A549 (cell line): ENCODE results near the gene WASF2. TPM values are rescaled to one million over a fixed set of nuclear protein-coding genes. Genes with fewer than 3 reads are reported as not detected.

Source experiments
- ATAC-seq, 2 experiments: fragments of 200-7000 bp in 1 of 2; fragments of >200 bp in 1 of 2; cut with Nextera tagmentation in 1 of 2; cut with Tn5 transposase in 1 of 2; 3 replicates each; pipeline versions ENCODE4 v1.8.0 to v1.9.1; 2018 to 2020; ENCODE audit warnings: mild to moderate bottlenecking in 1 of 2, moderate library complexity in 1 of 2
- CTCF ChIA-PET: fragments of 300-600 bp; sonication (Branson Sonifier 250); formaldehyde crosslinking; extraction: SDS; loops from one replicate; lab custom pipeline; 2021; ENCODE audit warnings: antibody characterized with exemption, inconsistent platforms; lab: Yijun Ruan, JAX
- POLR2A ChIA-PET: fragments of 350-600 bp; formaldehyde crosslinking; extraction: SDS; loops from one replicate; lab custom pipeline; 2021; ENCODE audit warnings: antibody characterized with exemption, inconsistent platforms; lab: Yijun Ruan, JAX
- DNase-seq, 2 experiments: peaks; one replicate each; pipeline versions ENCODE4 v3.0.0 to v3.0.0-alpha.2; 2011 to 2016; ENCODE audit warnings: low read depth in 1 of 2, low spot score in 1 of 2
- FAIRE-seq: peaks from 2 replicates; lab custom pipeline; 2011; peaks lifted over from hg19 to GRCh38; lab: Jason Lieb, UNC
- H3K27ac ChIP-seq, 2 experiments: fragments of >200 bp; sonication (Bioruptor Twin); formaldehyde crosslinking; 3 replicates each; pipeline ENCODE4 v1.5.1; 2016 to 2017
- H3K4me1 ChIP-seq: fragments of >200 bp; sonication (Bioruptor Twin); formaldehyde crosslinking; 3 replicates; pipeline ENCODE4 v1.6.1; 2016
- H3K4me2 ChIP-seq: fragments of >200 bp; sonication (Bioruptor Twin); formaldehyde crosslinking; 3 replicates; pipeline ENCODE4 v1.6.1; 2016
- H3K4me3 ChIP-seq: fragments of >200 bp; sonication (Bioruptor Twin); formaldehyde crosslinking; 3 replicates; pipeline ENCODE4 v1.5.1; 2016
- H3K9me3 ChIP-seq: fragments of >200 bp; sonication (Bioruptor Twin); formaldehyde crosslinking; 3 replicates; pipeline ENCODE4 v1.6.1; 2016
- ATOH8 ChIP-seq: fragments of 250-450 bp; sonication (Bioruptor Pico); IDR thresholded peaks from 2 replicates; pipeline ENCODE4 v1.5.0; 2020; ENCODE audit warnings: low read depth, mild to moderate bottlenecking, moderate library complexity
- BCL3 ChIP-seq: fragments of >200 bp; sonication (Bioruptor Twin); formaldehyde crosslinking; IDR thresholded peaks from 3 replicates; pipeline ENCODE4 v1.6.1; 2016
- CEBPB ChIP-seq, 2 experiments: fragments of >200 bp in 1 of 2; sonication (Bioruptor Twin) in 1 of 2; formaldehyde crosslinking in 1 of 2; IDR thresholded peaks; 2 replicates each; pipeline ENCODE4 v1.6.1; 2012 to 2016
- CTCF ChIP-seq: fragments of >200 bp; sonication (Bioruptor Twin); formaldehyde crosslinking; IDR thresholded peaks from 3 replicates; pipeline ENCODE4 v1.5.1; 2016
- EHMT2 ChIP-seq: fragments of 200-600 bp; sonication (generic); IDR thresholded peaks from 2 replicates; pipeline ENCODE4 v1.6.1; 2016; ENCODE audit warnings: antibody characterized with exemption, low read depth, mild to moderate bottlenecking, moderate library complexity
- ESRRA ChIP-seq: fragments of 150-350 bp; IDR thresholded peaks from 2 replicates; pipeline ENCODE4 v1.6.1; 2014; ENCODE audit warnings: mild to moderate bottlenecking, low read length, borderline replicate concordance
- FOXS1 ChIP-seq: fragments of 250-450 bp; sonication (Bioruptor Pico); IDR thresholded peaks from 2 replicates; pipeline ENCODE4 v1.5.0; 2020; ENCODE audit warnings: mild to moderate bottlenecking, moderate library complexity
- GATA3 ChIP-seq: IDR thresholded peaks from 2 replicates; pipeline ENCODE4 v1.6.1; 2012; ENCODE audit warnings: borderline replicate concordance
- HOXB5 ChIP-seq: fragments of 250-450 bp; sonication (Bioruptor Pico); IDR thresholded peaks from 2 replicates; pipeline ENCODE4 v1.5.0; 2020; ENCODE audit warnings: mild to moderate bottlenecking, moderate library complexity
- JUN ChIP-seq, 2 experiments: fragments of >200 bp; sonication (Bioruptor Twin); formaldehyde crosslinking; IDR thresholded peaks; 2 replicates in 1 of 2; 3 replicates in 1 of 2; pipeline ENCODE4 v1.6.1; 2016 to 2017
- JUNB ChIP-seq: fragments of >200 bp; sonication (Bioruptor Twin); formaldehyde crosslinking; IDR thresholded peaks from 2 replicates; pipeline ENCODE4 v1.6.1; 2016
- MAFK ChIP-seq: fragments of 450-650 bp; IDR thresholded peaks from 2 replicates; pipeline ENCODE4 v1.6.1; 2014; ENCODE audit not compliant: partially characterized antibody
- MAX ChIP-seq: IDR thresholded peaks from 2 replicates; pipeline ENCODE4 v1.6.1; 2012
- MYC ChIP-seq: IDR thresholded peaks from 2 replicates; pipeline ENCODE4 v1.6.1; 2012; ENCODE audit warnings: mild to moderate bottlenecking, inconsistent platforms, low read length, improper control_type of control experiment, borderline replicate concordance
- NPAS2 ChIP-seq: fragments of 250-450 bp; sonication (Bioruptor Pico); IDR thresholded peaks from 2 replicates; pipeline ENCODE4 v1.8.0; 2022; ENCODE audit warnings: mild to moderate bottlenecking, moderate library complexity, borderline replicate concordance
- NR3C1 ChIP-seq: fragments of >200 bp; sonication (Bioruptor Twin); formaldehyde crosslinking; IDR thresholded peaks from 3 replicates; pipeline ENCODE4 v1.6.1; 2017
- POLR2A ChIP-seq: IDR thresholded peaks from 2 replicates; pipeline ENCODE4 v1.6.1; 2012; ENCODE audit warnings: mild to moderate bottlenecking, low read length
- RARB ChIP-seq: fragments of 250-450 bp; sonication (Bioruptor Pico); IDR thresholded peaks from 2 replicates; pipeline ENCODE4 v1.8.0; 2021; ENCODE audit warnings: mild to moderate bottlenecking, moderate library complexity
- RCOR1 ChIP-seq: fragments of 150-350 bp; IDR thresholded peaks from 2 replicates; pipeline ENCODE4 v1.6.1; 2014; ENCODE audit warnings: antibody characterized with exemption, low read length, low read depth
- RFX5 ChIP-seq: fragments of 450-650 bp; IDR thresholded peaks from 2 replicates; pipeline ENCODE4 v1.7.1; 2014; ENCODE audit warnings: antibody characterized with exemption, mild to moderate bottlenecking, moderate library complexity
- RNF2 ChIP-seq: fragments of 200-600 bp; sonication (generic); IDR thresholded peaks from 2 replicates; pipeline ENCODE4 v1.6.1; 2016; ENCODE audit warnings: low read depth, mild to moderate bottlenecking, antibody characterized with exemption, moderate library complexity, borderline replicate concordance
- TP53 ChIP-seq: fragments of 250-450 bp; sonication (Bioruptor Pico); IDR thresholded peaks from 2 replicates; pipeline ENCODE4 v1.5.0; 2021; ENCODE audit warnings: mild to moderate bottlenecking, moderate library complexity
- ZC3H11A ChIP-seq: fragments of 450-650 bp; IDR thresholded peaks from 2 replicates; pipeline ENCODE4 v1.6.1; 2014; ENCODE audit warnings: antibody characterized with exemption, mild to moderate bottlenecking
- ZSCAN20 ChIP-seq: fragments of 250-450 bp; sonication (Bioruptor Pico); IDR thresholded peaks from 2 replicates; pipeline ENCODE4 v1.8.0; 2022; ENCODE audit warnings: mild to moderate bottlenecking, moderate library complexity
- WGBS: methylation state at CpG from one replicate; pipeline ENCODE4 v1.1.6; 2017; ENCODE audit errors: missing lambda C conversion rate; 5-methylcytosine and 5-hydroxymethylcytosine counted together
- polyA plus RNA-seq, 4 experiments: library from polyadenylated mRNA; depleted of rRNA in 3 of 4; stranded (reverse); fragments of >200 nt; fragmentation: RNase III in 1 of 4; extraction: RNeasy Plus Mini Kit Qiagen cat#74134 plus additional on column Dnase treatment in 1 of 4; gene quantifications; 2 replicates in 3 of 4; 3 replicates in 1 of 4; pipeline ENCODE4 v1.2.3, GENCODE V29; 2011 to 2017

Gene WASF2
- polyA plus RNA-seq, 2 of the 4 experiments (the other 2 are of a cell fraction), result 22.7 to 44.9 TPM

GRCh38 chr1:27527890-27528817 is 38.2 kb upstream of the WASF2 start:
- CTCF ChIA-PET, result interaction anchor here (1.3 kb wide), 1 partner anchor 29 kb away, joined by 6 read pairs; no protein-coding TSS in a partner anchor
- WGBS, result 76% methylated on average over 17 of the region's 71 CpGs
- FAIRE-seq, result no peak
- Histone ChIP-seq H3K4me2 (no peak overlapping the region), H3K9me3 (no peaks in the 10 kb centered on the region), H3K27ac (peak overlapping the region; percentile 5 to 61; a peak in 3 of 6 replicates), H3K4me3 (no peak overlapping the region), H3K4me1 (peaks cover 23% of the 10 kb centered on the region)
- no peak for ATAC-seq
- DNase-seq, result no peak
- POLR2A ChIA-PET, result no interaction called here
- no peak for TF ChIP-seq CTCF
- TF ChIP-seq GATA3, result no peak
- TF ChIP-seq ZSCAN20, result no peak
- TF ChIP-seq CEBPB (IDR thresholded peaks at IDR 0.05), result no peak
- TF ChIP-seq HOXB5 (CRISPR knock-in tag), result no peak
- TF ChIP-seq FOXS1 (CRISPR knock-in tag), result no peak
- no peak for TF ChIP-seq RNF2
- no peak for TF ChIP-seq POLR2A
- no peak for TF ChIP-seq EHMT2
- TF ChIP-seq TP53 (CRISPR knock-in tag), result no peak
- no peak for TF ChIP-seq MYC
- no peak for TF ChIP-seq MAX
- no peak for TF ChIP-seq BCL3
- no peak for TF ChIP-seq NPAS2 (CRISPR knock-in tag)
- TF ChIP-seq JUNB, result no peak
- TF ChIP-seq RFX5, result no peak

- POLR2A ChIA-PET, result no interaction called here
- ATAC-seq (no peak), FAIRE-seq (no peak), DNase-seq (peak in 1 of 2 experiments; percentile 50)
- 77% methylated on average over 18 of the region's 27 CpGs for WGBS
- CTCF ChIA-PET, result interaction anchor here (1.2 to 1.3 kb wide), 2 partner anchors 9 to 29 kb away, joined by 3 to 6 read pairs; no protein-coding TSS in a partner anchor
- Histone ChIP-seq H3K4me3 (no peak overlapping the region), H3K4me2 (no peak overlapping the region), H3K4me1 (peaks cover 26% of the 10 kb centered on the region)
- no peak for TF ChIP-seq NPAS2 (CRISPR knock-in tag)
- no peak for TF ChIP-seq RCOR1
- TF ChIP-seq ESRRA, result no peak
- no peak for TF ChIP-seq CTCF
- TF ChIP-seq MAX, result no peak
- TF ChIP-seq MAFK, result no peak
- TF ChIP-seq ZC3H11A, result no peak
- TF ChIP-seq ATOH8 (CRISPR knock-in tag), result no peak
- no peak for TF ChIP-seq NR3C1
- no peak for TF ChIP-seq TP53 (CRISPR knock-in tag)
- TF ChIP-seq JUN (IDR thresholded peaks at IDR 0.05), result no peak
- TF ChIP-seq RARB, result no peak
- TF ChIP-seq, all 56 proteins: peak for 0
- H3K9me3 ChIP-seq, result no peaks in the 10 kb centered on the region
- H3K27ac ChIP-seq, result peak overlapping the region in 1 of 2 experiments; percentile 84; a peak in 2 of 6 replicates
These were observed 37.4 kb upstream of the WASF2 start for GRCh38 chr1:27527223-27527889.
